GM21423 (cell line): ENCODE measurements around the gene SLC16A1.
"Not testable (repeated sequence)": the region's sequence is repeated elsewhere in the genome, so short reads cannot be mapped to it uniquely, and the experiment has no call there.

ENCODE experiments used
- ATAC-seq: cut with Tn5 transposase; IDR thresholded peaks from one replicate; pipeline ENCODE4 v1.9.1; 2021; ENCODE audit warnings: mild to moderate bottlenecking, moderate library complexity; ENCODE audit not compliant: unreplicated experiment

Gene SLC16A1

DNA sequence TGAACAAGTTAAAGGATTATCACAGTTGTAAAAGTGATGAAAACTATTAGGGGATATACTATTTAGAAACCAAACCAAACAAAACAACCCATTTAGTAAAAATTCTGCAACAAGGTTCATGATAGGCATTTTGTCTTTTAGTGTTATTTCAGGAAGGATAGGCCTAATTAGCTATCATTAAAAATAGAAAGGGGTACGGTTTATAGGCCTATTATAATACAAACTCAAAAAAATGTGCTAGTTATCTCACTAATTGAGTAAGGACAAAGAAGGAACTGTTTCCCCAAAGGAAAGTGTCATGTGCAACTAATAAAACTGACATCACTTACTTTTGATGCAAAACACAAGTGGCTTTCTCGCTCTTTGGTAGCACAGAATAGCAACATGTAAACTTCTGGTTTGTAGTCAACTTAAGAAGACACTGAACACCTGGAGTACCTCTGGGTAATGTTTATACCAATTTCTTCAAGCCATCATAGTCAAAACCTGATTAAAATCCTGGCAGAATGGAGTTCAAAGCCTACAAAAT, 28.5 kb downstream of the SLC16A1 start:
- ATAC-seq: no peak

DNA sequence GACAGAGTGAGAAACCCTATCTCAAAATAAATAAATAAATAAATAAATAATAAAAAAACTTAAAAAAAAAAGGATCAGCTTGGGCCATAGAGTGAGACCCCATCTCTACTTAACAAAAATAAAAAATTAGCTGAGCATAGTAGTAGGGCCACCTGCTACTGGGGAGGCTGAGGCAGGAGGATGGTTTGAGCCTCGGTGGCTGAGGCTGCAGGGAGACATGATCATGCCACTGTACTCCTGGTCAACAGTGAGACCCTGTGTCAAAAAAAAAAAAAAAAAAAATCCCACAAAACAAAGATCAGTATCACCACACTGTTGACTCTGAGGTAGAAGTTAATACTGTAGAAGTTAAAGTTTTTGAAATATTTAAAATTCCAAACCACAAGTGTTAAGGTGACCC, 29.1 kb downstream of the SLC16A1 start:
- ATAC-seq: no peak

DNA sequence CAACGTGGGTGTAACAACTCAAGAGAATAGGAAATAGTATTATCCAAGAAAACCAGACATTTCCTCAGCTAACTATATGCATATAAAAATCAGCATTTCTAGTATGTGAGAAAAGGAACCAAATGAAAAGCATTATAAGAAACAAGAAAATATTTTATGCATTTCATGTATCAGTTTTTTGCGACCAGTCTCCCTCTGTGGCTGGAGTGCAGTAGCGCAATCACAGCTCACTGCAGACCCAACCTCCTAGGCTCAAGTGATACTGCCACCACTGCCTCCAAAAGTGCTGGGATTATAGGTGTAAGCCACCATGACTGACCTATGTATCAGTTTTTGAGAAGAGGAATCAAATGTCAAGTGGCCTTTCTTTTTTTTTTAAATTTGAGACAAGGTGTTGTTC, 31.0 kb downstream of the SLC16A1 start:
- no peak for ATAC-seq

DNA sequence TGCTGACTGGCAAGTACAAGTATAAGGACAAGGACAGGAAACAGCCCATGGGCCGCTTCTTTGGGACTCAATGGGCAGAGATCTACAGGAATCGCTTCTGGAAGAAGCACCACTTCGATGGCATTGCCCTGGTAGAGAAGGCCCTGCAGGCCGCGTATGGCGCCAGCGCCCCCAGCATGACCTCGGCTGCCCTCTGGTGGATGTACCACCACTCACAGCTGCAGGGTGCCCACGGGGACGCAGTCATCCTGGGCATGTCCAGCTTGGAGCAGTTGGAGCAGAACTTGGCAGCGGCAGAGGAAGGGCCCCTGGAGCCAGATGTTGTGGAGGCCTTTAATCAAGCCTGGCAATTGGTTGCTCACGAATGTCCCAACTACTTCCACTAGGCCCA, 32.0 kb downstream of the SLC16A1 start:
- ATAC-seq: no peak

DNA sequence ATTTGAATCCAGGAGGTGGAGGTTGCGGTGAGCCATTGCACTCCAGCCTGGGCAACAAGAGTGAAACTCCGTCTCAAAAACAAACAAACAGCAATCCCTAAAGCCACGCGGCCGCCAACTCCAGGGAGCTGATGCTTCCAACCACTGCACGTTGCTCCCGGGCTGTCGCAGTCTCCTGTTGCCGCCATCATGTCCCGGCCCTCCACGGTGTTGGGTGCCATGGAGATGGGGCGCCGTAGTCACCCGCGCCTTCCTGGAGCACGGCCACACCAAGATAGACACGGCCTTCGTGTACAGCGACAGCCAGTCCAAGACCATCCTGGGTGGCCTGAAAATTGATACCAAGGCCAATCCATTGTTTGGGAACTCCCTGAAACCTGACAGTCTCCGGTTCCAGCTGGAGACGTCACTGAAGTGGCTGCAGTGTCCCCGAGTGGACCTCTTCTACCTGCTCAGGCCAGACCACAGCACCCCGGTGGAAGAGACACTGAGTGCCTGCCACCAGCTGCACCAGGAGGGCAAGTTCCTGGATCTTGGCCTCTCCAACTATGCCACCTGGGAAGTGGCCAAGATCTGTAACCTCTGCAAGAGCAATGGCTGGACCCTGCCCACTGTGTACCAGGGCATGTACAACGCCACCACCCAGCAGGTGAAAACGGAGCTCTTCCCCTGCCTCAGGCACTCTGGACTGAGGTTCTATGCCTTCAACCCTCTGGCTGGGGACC, 32.6 kb downstream of the SLC16A1 start:
- ATAC-seq: no peak

DNA sequence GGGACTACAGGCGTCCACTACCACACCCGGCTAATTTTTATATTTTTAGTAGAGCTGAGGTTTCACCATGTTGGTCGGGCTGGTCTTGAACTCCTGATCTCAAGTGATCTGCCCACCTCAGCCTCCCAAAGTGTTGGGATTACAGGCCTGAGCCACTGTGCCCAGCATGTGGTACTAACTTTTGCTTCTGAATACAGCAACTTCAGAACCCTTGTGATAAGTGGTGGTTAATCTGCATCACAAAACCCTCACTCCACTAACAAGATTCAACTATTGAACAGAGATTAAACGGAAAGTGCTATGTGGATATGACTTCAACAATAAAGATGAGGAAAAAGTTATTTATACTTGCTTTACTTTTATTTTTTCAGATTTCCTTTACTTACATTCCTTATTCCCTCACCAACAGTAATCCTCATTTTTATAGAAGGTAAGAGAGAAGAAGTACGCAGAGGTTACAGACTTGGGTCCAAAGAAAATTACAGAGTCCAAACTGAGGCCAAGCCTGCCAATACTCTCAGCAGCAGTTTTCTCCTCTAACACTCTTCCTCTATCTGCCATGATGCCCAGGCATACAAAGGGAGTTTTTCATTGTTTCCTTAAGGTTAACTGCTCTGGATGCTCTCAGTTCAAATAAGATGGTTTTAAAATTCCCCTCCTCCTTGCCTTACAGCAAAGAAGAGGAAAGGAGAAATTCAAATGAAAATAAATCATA, 44.3 kb downstream of the SLC16A1 start:
- no peak for ATAC-seq

DNA sequence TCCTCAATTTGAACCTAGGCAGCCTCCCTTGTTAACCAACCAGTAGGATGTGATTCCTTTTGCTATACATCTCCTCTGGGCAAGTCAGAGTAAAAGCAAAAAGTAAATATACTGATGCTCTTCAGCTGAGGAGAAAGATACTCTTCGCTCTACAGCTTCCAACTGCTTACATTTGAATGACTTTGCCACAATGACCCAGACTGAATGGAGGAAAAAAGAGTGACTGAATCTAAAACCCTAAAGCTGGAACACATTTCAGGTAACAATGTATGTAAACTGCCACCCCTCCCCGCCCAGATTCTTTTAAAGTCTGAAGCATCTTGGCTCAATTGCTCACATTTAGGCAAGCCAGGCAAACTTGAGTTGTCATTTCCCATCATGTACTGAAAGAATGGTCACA, 46.1 kb downstream of the SLC16A1 start:
- no peak for ATAC-seq

DNA sequence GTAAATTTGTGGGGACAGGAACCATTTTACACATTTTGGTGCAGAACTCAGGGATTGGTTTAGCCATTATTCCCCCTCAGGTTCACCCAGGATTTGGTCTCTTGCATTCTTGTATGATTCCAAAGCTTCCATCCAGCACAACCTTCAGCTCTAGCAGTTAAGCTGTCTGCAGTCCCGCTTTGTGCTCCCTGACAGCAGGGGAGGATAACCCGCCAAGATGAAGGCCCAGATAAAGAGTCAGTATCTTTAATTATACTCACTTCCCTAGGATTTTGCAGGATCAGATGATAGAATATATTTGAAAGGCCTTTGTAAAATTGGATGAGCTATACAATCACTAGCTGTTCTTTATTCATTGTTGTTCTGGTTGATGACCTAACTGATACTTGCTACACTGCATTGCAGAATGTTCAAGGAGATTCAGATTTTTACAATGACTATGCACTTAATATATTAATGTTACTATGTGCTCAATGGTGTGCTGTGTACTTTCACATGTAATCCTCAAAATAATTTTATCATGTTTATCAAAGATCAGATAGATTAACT, 49.8 kb downstream of the SLC16A1 start:
- ATAC-seq: no peak

DNA sequence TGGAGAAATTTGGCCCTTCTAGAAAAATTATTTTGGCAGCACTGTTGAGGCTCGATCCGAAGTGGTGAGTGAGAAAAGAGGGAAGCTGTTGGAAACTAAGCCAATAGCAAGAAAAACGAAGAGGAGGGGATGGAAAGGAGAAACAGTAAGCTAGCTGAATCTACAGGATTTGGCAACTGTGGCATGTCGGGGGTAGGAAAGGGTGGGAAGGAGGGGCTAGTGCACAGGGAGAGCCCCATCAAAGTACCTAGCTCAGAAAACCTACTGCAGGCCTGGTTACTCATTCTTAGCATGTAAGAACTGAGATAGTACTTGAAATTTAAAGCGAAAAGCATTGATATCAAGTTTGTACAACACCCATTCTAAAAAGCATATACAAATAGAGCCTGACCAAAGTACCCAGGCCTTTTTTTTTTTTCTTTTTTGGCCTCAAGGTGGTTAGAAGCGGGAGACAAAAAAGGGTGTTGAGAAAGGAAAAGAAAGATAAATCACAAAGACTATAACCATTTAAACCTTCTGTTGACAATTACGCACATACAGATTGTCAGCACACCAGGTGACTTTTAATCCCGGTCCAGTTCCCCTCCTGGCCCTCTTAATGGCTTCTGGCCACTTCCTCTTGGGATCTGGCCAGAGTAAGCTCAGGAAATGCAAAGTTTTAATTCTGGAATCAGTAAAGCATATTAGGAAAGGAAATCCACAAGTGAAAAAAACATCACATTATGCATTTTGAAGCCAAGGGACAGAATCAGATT, 50.4 kb downstream of the SLC16A1 start:
- no peak for ATAC-seq

DNA sequence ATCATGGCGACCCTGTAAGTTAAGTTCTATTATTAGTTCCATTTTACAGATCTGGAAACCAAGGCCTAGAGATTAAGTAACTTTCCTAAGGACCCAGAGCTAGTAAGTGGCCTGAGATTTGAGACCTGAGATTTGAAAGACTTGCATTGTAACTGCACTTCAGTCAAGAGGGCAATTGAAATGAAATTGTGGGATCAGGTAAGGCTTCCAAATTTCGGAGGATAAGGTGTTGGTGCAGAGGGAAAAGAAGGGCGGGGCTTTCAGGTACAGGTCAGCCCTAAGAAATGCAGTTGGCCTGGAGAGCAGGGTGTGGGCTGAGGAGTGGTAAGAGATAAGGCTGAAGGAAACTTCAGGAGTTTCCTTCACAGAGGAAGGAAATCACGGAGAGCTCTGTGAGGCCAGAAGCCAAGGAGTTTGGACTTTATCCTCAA, 51.1 kb downstream of the SLC16A1 start:
- no peak for ATAC-seq

DNA sequence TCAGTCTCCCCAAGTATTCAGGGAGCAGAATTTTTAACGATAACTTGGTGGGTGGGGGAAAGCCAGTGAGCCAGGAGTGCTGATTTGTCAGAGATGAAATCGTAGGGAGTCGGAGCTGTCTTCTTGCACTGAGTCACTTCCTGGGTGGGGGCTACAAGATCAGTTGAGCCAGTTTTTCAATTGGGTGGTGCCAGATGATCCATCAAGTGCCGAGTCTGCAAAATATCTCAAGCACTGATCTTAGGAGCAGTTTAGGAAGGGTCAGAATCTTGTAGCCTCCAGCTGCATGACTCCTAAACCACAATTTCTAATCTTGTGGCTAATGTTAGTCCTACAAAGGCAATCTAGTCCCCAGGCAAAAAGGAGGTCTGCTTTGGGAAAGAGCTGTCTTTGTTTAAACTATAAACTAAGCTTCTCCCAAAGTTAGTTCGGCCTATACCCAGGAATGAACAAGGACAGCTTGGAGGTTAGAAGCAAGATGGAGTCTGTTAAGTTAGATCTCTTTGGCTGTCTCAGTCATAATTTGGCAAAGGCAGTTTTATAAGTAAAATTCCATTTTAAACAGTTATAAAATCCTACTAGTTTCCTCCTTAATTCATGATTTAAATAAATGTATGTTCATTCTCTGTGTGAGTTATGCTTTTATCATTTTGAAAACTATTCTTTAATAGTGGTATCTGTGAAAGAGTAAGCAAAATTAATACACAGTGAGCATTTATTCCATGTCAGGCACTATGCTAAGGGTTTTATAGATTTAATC, 51.7 kb downstream of the SLC16A1 start:
- no peak for ATAC-seq

DNA sequence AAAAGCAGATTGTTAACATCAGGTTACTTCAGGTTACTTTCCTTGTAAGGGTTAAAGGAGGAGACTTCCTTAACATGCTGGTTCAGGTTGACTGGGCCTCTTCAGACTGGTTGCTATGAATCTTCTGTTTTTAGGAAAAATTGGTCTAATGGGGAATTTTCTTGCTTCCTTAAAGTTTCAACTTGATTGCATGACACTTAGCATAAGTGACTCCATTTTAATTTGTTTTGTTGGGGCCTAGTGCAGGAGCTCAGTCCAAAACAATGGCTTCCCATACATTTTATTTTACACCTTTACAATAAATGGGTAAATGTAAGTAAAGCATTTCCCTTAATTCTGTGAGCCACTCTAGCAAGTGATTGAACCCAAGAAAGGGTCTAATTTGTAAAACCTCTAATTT, 53.8 kb downstream of the SLC16A1 start:
- ATAC-seq: no peak

DNA sequence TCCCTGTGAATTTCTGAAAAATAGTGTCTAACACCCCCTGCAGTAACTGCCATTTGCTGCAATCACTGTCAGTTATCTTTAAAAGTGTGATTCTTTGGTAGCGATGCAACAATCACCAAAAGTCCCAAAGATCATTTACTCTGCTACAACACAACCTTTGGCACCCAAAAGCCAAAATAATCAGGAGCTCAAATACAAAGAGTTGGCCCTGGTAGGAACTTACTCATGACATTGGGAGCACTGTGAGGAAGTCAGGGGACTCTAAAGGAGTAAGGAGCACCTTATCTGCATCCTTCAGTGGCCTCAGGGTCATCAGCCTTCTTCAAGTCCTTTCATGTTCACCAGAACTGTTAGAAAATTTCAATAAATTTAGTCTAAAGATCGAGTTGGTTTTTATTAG, 54.6 kb downstream of the SLC16A1 start:
- no peak for ATAC-seq

DNA sequence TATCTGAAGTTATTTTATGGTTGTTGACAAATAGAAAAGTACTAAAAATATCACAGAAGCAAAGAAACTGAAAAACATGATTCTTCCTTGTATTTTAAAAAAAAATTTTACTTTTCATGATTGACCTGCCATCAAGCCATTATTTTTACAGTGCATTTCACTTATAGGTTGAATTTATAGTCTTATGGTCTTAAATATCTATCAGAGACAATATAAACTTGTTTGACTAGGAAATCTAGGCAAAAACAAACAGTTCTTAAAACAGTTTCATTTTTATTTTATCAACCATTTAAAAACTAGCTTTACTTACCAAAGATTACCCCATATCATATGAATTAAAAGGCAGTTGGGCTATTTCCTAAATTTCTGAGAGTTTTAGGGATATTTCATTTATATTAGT, 59.2 kb downstream of the SLC16A1 start:
- ATAC-seq: no peak

DNA sequence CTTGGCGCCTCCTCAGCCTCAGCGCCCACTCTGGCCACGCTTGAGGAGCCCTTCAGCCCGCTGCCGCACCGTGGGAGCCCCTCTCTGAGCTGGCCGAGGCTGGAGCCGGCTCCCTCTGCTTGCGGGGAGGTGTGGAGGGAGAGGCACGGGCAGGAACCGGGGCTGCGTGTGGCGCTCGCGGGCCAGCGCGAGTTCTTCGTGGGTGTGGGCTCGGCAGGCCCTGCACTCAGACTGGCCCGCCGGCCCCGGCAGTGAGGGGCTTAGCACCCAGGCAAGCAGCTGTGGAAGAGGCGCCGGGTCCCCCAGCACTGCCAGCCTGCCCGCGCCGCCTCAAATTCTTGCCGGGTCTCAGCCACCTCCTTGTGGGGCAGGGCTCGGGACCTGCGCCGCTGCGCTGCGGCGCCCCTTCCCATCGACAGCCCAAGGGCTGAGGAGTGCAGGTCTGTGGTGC, 61.4 kb downstream of the SLC16A1 start:
- no peak for ATAC-seq

DNA sequence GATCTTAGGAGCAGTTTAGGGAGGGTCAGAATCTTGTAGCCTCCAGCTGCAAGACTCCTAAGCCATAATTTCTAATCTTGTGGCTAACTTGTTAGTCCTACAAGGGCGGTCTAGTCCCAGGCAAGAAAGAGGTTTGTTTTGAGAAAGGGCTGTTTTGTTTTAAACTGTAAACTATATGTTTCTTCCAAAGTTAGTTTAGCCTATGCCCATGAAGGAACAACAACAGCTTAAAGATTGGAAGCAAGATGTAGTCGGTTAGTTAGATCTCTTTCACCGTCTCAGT, 62.0 kb downstream of the SLC16A1 start:
- no peak for ATAC-seq

DNA sequence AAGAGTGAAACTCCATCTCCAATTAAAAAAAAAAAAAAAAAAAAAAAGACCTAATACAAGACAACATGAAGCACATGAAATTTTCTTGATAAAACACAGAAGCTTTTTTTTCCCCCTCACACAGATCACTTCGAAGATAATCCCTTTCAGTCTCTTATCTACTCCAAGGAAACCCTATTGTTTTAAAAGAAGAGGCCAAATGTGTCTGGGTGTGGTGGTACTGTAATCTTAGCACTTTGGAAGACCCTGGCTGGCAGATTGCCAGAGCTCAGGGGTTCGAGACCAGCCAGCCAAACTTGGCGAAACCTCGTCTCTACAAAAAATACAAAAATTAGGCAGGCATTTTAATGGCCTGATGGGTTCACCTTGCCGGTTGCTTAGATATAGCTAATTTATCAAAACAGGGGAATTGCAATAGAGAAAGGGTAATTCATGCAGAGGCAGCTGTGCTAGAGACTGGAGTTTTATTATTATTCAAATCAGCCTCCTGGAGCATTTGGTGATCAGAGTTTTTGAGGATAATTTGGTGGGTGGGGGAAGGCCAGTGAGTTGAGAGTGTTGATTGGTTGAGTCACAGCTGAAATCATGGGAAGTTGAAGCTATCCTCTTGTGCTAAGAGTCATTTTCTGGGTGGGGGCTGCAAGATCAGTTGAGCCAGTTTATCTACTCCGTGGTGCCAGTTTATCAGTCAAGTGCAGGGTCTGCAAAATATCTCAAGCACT, 62.5 kb downstream of the SLC16A1 start:
- no peak for ATAC-seq

DNA sequence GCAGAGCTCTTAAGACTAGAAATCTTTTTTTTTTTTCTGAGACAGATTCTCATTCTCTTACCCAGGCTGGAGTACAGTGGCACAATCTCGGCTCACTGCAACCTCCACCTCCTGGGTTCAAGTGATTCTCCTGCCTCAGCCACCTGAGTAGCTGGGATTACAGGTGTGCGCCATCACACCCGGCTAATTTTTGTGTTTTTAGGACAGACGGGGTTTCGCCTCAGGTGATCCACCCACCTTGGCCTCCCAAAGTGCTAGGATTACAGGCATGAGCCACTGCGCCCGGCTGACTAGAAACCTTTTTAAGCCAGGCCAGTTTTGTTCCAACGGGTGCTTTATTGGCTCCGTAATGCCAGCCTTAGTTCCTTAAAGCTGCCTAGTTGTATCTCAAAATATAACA, 66.1 kb downstream of the SLC16A1 start:
- not testable (repeated sequence) for ATAC-seq

DNA sequence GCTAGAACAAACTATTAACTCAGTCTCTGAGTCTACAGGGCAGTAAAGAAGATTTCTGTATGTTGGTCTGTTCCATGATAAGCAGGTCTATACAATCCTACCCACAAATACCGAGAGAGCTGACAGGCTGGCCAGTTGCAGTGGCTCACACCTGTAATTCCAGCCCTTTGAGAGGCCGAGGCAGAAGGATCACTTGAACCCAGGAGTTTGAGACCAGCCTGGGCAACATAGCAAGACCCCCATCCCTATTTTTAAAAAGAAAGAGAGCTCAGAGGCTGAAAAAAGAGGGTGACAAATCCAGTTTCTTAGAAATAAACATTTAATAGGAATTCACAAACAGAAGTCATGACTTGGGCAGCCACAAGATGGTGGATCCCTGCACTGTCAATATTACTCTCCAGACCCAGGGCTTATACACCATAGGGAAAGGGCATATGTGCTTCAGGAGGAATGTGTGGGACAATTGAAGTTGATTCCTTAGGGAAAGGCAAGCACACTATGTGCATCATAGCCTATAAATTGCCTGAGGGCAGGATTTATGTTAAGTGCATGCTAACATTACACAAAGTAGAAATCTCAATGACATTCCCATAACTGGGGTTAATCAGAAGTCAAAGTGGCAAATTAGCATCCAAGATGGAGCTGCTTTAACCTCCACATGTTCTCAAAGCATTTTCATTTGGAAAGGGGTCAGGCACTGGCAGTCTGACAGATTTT, 66.8 kb downstream of the SLC16A1 start:
- no peak for ATAC-seq

DNA sequence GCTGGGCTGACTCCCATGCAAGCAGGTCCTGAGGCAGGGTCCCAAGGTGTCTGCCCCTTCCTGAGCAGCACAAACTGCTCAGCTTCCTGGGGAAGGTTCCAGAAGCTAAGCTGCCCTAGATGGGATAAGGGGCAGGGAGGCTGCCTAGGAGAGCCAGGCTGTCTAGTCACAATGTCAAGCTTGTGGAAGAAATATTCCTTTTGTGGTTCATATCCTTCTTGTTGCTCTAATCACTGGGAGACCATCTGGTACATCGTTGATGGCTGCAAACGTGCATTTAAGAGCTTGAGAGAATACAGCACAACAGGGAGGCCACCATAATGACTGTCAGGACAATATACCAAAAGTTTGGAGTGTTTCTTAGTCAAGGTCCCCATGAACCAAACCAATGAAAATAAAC, 67.4 kb downstream of the SLC16A1 start:
- no peak for ATAC-seq
